ENCODE results near the gene SLC30A9.

Gene SLC30A9

GRCh38 chr4:42136371-42136770 is 146.0 kb downstream of the SLC30A9 start:
- Mint-ChIP-seq H3K4me1 (no peaks in the 10 kb centered on the region), H3K9me3 (no peaks in the 10 kb centered on the region), H3K27me3 (peaks cover 10% of the 10 kb centered on the region), H3K4me3 (no peak overlapping the region), H3K36me3 (ENCODE audit: low read depth) (no peaks in the 10 kb centered on the region), H3K27ac (no peak overlapping the region)
- no peak for ATAC-seq
- no peak for DNase-seq
